Stomach smooth muscle (tissue), 2 donors: ENCODE results near the gene SELENOI.
"Not testable (repeated sequence)": the region's sequence is repeated elsewhere in the genome, so short reads cannot be mapped to it uniquely, and the experiment has no call there.

Experiments
- H3K27ac ChIP-seq: one replicate; pipeline ENCODE4 v1.7.0; 2013; ENCODE audit warnings: mild to moderate bottlenecking, low read length, inconsistent platforms
- H3K27me3 ChIP-seq, 2 donors: one replicate each; pipeline ENCODE4 v1.7.0; 2013; ENCODE audit warnings: low read length in 2 of 2; ENCODE audit not compliant: insufficient read depth in 2 of 2, control insufficient read depth in 1 of 2
- H3K36me3 ChIP-seq, 2 donors: one replicate each; pipeline ENCODE4 v1.7.0; 2013; ENCODE audit warnings: low read length in 2 of 2; ENCODE audit not compliant: control insufficient read depth in 2 of 2, insufficient read depth in 2 of 2
- H3K4me1 ChIP-seq: one replicate; pipeline ENCODE4 v1.7.0; 2013; ENCODE audit warnings: low read length; ENCODE audit not compliant: control insufficient read depth, insufficient read depth
- H3K4me3 ChIP-seq, 2 donors: one replicate each; pipeline ENCODE4 v1.7.0; 2013; ENCODE audit warnings: low read length in 2 of 2
- H3K9ac ChIP-seq, 2 donors: one replicate each; pipeline ENCODE4 v1.7.0; 2013; ENCODE audit warnings: low read length in 2 of 2, mild to moderate bottlenecking in 1 of 2
- H3K9me3 ChIP-seq, 2 donors: one replicate each; pipeline ENCODE4 v1.7.0; 2013; ENCODE audit warnings: low read length in 2 of 2; ENCODE audit not compliant: control insufficient read depth in 2 of 2
- donor health status: healthy.
- donor health status: Pancreatic carcinoma.

SELENOI gene

GRCh38 chr2:26359886-26360473 is 14.0 kb downstream of the SELENOI start:
- Histone ChIP-seq H3K9ac (no peak overlapping the region), H3K27me3 (no peaks in the 10 kb centered on the region), H3K36me3 (no peaks in the 10 kb centered on the region), H3K27ac (no peak overlapping the region), H3K4me1 (no peaks in the 10 kb centered on the region), H3K9me3 (no peaks in the 10 kb centered on the region), H3K4me3 (no peak overlapping the region)

- Histone ChIP-seq H3K27ac (no peak overlapping the region), H3K9me3 (no peaks in the 10 kb centered on the region), H3K4me1 (no peaks in the 10 kb centered on the region), H3K9ac (no peak overlapping the region), H3K27me3 (no peaks in the 10 kb centered on the region), H3K36me3 (peaks cover 0 to 18% of the 10 kb centered on the region in 2 donors), H3K4me3 (no peak overlapping the region)
Observed at GRCh38 chr2:26363323-26363722, 17.4 kb downstream of the SELENOI start.

GRCh38 chr2:26363958-26364357 is 18.0 kb downstream of the SELENOI start:
- Histone ChIP-seq H3K36me3 (peaks cover 0 to 19% of the 10 kb centered on the region in 2 donors), H3K27me3 (no peaks in the 10 kb centered on the region), H3K9me3 (no peaks in the 10 kb centered on the region), H3K4me3 (no peak overlapping the region), H3K9ac (no peak overlapping the region), H3K4me1 (no peaks in the 10 kb centered on the region), H3K27ac (no peak overlapping the region)

- H3K9ac ChIP-seq: no peak overlapping the region
- no peak overlapping the region for H3K4me3 ChIP-seq
- H3K4me1 ChIP-seq: no peaks in the 10 kb centered on the region
- peaks cover 0 to 19% of the 10 kb centered on the region in 2 donors for H3K36me3 ChIP-seq
- H3K27me3 ChIP-seq: no peaks in the 10 kb centered on the region
- H3K9me3 ChIP-seq: no peaks in the 10 kb centered on the region
- no peak overlapping the region for H3K27ac ChIP-seq
Observed at GRCh38 chr2:26364669-26365068, 18.7 kb downstream of the SELENOI start.

- Histone ChIP-seq H3K9me3 (no peaks in the 10 kb centered on the region), H3K36me3 (peaks cover 0 to 19% of the 10 kb centered on the region in 2 donors), H3K27ac (no peak overlapping the region), H3K9ac (no peak overlapping the region), H3K4me1 (no peaks in the 10 kb centered on the region), H3K4me3 (no peak overlapping the region), H3K27me3 (no peaks in the 10 kb centered on the region)
Observed at GRCh38 chr2:26366957-26367356, 21.0 kb downstream of the SELENOI start.

GRCh38 chr2:26369664-26370063 is 23.7 kb downstream of the SELENOI start:
- not testable (repeated sequence) for H3K27me3 ChIP-seq, H3K9me3 ChIP-seq, H3K4me1 ChIP-seq, H3K9ac ChIP-seq, H3K27ac ChIP-seq, H3K4me3 ChIP-seq
- H3K36me3 ChIP-seq: peaks cover 7 to 19% of the 10 kb centered on the region in 2 donors

- peaks cover 9 to 21% of the 10 kb centered on the region in 2 donors for H3K36me3 ChIP-seq
- H3K27ac ChIP-seq, H3K9ac ChIP-seq, H3K4me3 ChIP-seq, H3K9me3 ChIP-seq, H3K27me3 ChIP-seq, H3K4me1 ChIP-seq: not testable (repeated sequence)
Observed at GRCh38 chr2:26370909-26371308, 25.0 kb downstream of the SELENOI start.

- Histone ChIP-seq H3K36me3 (peaks cover 7 to 11% of the 10 kb centered on the region in 2 donors), H3K27me3 (no peaks in the 10 kb centered on the region), H3K27ac (no peak overlapping the region), H3K9me3 (no peaks in the 10 kb centered on the region), H3K4me3 (no peak overlapping the region), H3K4me1 (no peaks in the 10 kb centered on the region), H3K9ac (no peak overlapping the region)
Observed at GRCh38 chr2:26376799-26377198, 30.9 kb downstream of the SELENOI start.

GRCh38 chr2:26380281-26380680 is 34.3 kb downstream of the SELENOI start:
- no peak overlapping the region for H3K9ac ChIP-seq
- no peak overlapping the region for H3K27ac ChIP-seq
- no peaks in the 10 kb centered on the region for H3K4me1 ChIP-seq
- H3K27me3 ChIP-seq: no peaks in the 10 kb centered on the region
- H3K36me3 ChIP-seq: peaks cover 6 to 7% of the 10 kb centered on the region in 2 donors
- no peak overlapping the region for H3K4me3 ChIP-seq
- no peaks in the 10 kb centered on the region for H3K9me3 ChIP-seq

GRCh38 chr2:26382564-26382963 is 36.6 kb downstream of the SELENOI start:
- Histone ChIP-seq H3K27ac (no peak overlapping the region), H3K9me3 (no peaks in the 10 kb centered on the region), H3K36me3 (peaks cover 5 to 6% of the 10 kb centered on the region in 2 donors), H3K4me3 (no peak overlapping the region), H3K4me1 (no peaks in the 10 kb centered on the region), H3K27me3 (no peaks in the 10 kb centered on the region), H3K9ac (no peak overlapping the region)

- Histone ChIP-seq H3K9ac (no peak overlapping the region), H3K27ac (no peak overlapping the region), H3K36me3 (peaks cover 4 to 5% of the 10 kb centered on the region in 2 donors), H3K4me3 (no peak overlapping the region), H3K4me1 (no peaks in the 10 kb centered on the region), H3K27me3 (no peaks in the 10 kb centered on the region), H3K9me3 (no peaks in the 10 kb centered on the region)
Observed at GRCh38 chr2:26384183-26384582, 38.2 kb downstream of the SELENOI start.
